GM12878 (cell line): ENCODE data around the gene SMARCC2. TPM values are rescaled to one million over a fixed set of nuclear protein-coding genes. Genes with fewer than 3 reads are reported as not detected.

Experiments used
- CHD1 ChIP-seq: IDR thresholded peaks from 2 replicates; pipeline ENCODE4 v1.6.1; 2012; ENCODE audit warnings: low read depth, low read length, improper control_type of control experiment
- ELK1 ChIP-seq: IDR thresholded peaks from 2 replicates; pipeline ENCODE4 v1.6.1; 2012; ENCODE audit warnings: low read depth, low read length, improper control_type of control experiment
- PKNOX1 ChIP-seq: fragments of 450-650 bp; IDR thresholded peaks from 2 replicates; pipeline ENCODE4 v1.6.1; 2016; ENCODE audit warnings: mild to moderate bottlenecking
- POLR2AphosphoS2 ChIP-seq: IDR thresholded peaks from 2 replicates; pipeline ENCODE4 v1.6.1; 2011; ENCODE audit warnings: low read depth, mild to moderate bottlenecking, low read length, improper control_type of control experiment, moderate library complexity
- SPI1 ChIP-seq: IDR thresholded peaks from 2 replicates; pipeline ENCODE4 v1.6.1; 2011; ENCODE audit warnings: low read depth, mild to moderate bottlenecking, low read length, moderate library complexity, borderline replicate concordance; ENCODE audit not compliant: insufficient read depth
- polyA plus RNA-seq, 11 experiments: library from polyadenylated mRNA; depleted of rRNA in 4 of 11; unstranded in 6 of 11; stranded (reverse) in 5 of 11; fragments of >200 nt; fragmentation: Nextera tagmentation in 4 of 11; fragmentation: Illumina TruSeq in 1 of 11; extraction: Ambion mirVana in 4 of 11; extraction: Trizol in 1 of 11; gene quantifications; 1 replicate in 1 of 11; 2 replicates in 10 of 11; pipeline versions ENCODE4 v1.2.1 to v1.2.3, GENCODE V29; 2011 to 2016; ENCODE audit warnings: inconsistent platforms in 2 of 11, missing spikeins in 2 of 11, low read depth in 1 of 11
- total RNA-seq, 4 experiments: library from RNA; depleted of rRNA in 3 of 4; stranded (reverse); fragments of >200 nt in 3 of 4; fragmentation: Illumina TruSeq in 1 of 4; extraction: Trizol in 1 of 4; gene quantifications; 2 replicates each; pipeline versions ENCODE4 v1.2.1 to v1.2.3, GENCODE V29; 2013 to 2021
- TF ChIP-seq, protein P1 (sequence below): fragments of 150-350 bp; IDR thresholded peaks from 2 replicates; pipeline ENCODE4 v1.6.1; 2016; ENCODE audit warnings: low read depth, low read length

The SMARCC2 gene
- total and polyA plus RNA-seq, 10 of the 15 experiments (the other 5 are each of a cell fraction or from before 2014, with no cell fraction given) = 13.6 to 71.2 (median 42.3) TPM

GRCh38 chr12:56158926-56159461, 30.3 kb downstream of the SMARCC2 start (continued):
- TF ChIP-seq, protein P1, sequence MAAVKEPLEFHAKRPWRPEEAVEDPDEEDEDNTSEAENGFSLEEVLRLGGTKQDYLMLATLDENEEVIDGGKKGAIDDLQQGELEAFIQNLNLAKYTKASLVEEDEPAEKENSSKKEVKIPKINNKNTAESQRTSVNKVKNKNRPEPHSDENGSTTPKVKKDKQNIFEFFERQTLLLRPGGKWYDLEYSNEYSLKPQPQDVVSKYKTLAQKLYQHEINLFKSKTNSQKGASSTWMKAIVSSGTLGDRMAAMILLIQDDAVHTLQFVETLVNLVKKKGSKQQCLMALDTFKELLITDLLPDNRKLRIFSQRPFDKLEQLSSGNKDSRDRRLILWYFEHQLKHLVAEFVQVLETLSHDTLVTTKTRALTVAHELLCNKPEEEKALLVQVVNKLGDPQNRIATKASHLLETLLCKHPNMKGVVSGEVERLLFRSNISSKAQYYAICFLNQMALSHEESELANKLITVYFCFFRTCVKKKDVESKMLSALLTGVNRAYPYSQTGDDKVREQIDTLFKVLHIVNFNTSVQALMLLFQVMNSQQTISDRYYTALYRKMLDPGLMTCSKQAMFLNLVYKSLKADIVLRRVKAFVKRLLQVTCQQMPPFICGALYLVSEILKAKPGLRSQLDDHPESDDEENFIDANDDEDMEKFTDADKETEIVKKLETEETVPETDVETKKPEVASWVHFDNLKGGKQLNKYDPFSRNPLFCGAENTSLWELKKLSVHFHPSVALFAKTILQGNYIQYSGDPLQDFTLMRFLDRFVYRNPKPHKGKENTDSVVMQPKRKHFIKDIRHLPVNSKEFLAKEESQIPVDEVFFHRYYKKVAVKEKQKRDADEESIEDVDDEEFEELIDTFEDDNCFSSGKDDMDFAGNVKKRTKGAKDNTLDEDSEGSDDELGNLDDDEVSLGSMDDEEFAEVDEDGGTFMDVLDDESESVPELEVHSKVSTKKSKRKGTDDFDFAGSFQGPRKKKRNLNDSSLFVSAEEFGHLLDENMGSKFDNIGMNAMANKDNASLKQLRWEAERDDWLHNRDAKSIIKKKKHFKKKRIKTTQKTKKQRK = no peak
- TF ChIP-seq POLR2AphosphoS2 (peak; percentile 34; the same call in 1 of the 2 replicates), PKNOX1 (peak; percentile 59; the same call in 1 of the 2 replicates), CHD1 (0 out of 2 replicates have a peak, but pooled peaks have one; percentile 53), ELK1 (no peak), SPI1 (peak; percentile 10; the same call in 1 of the 2 replicates)
